ENCODE results near the gene CHADL.

GRCh38 chr22:41197038-41197972 is 43.4 kb downstream of the CHADL start:
- no peak; the same call in 1 of the 2 replicates for TF ChIP-seq CTCF (conservative IDR thresholded peaks at IDR 0.05)
- TF ChIP-seq ZFX (IDR thresholded peaks at IDR 0.05): no peak
